ENCODE measurements around the gene GPR158.

DNA sequence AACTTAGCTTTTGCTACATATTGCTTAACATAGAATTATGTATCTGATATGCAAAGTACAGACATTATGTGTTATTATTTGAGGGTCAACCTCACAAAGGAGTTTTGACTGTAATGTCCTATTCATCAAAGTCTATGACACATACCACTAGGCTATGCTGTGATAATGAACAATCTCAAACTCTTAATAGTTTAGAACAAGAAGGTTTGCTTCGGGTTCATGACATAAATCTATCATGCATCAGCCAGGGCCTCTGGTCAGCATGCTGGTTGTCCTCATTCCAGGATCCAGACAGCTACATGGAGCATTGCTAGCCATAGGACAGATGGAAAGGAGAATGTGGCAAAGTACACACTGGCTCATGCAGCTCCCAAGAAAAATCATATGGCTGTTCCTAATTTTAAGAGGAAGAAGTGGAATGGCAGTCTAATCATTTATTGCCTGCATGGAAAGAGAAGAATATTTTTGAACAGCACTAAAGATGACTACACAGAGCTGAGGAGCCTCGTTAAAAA, 332.1 kb downstream of the GPR158 start:
- TF ChIP-seq, protein P1, sequence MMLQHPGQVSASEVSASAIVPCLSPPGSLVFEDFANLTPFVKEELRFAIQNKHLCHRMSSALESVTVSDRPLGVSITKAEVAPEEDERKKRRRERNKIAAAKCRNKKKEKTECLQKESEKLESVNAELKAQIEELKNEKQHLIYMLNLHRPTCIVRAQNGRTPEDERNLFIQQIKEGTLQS (IDR thresholded peaks at IDR 0.05) = no peak
- TF ChIP-seq, protein P2, sequence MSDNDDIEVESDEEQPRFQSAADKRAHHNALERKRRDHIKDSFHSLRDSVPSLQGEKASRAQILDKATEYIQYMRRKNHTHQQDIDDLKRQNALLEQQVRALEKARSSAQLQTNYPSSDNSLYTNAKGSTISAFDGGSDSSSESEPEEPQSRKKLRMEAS (IDR thresholded peaks at IDR 0.05) = no peak
